GM21717 (cell line): Measurements from ENCODE around the gene CLEC17A.
"Not testable (repeated sequence)": the region's sequence is repeated elsewhere in the genome, so short reads cannot be mapped to it uniquely, and the experiment has no call there.

Experiments used
- ATAC-seq: cut with Tn5 transposase; IDR thresholded peaks from one replicate; pipeline ENCODE4 v1.9.1; 2021; ENCODE audit warnings: mild to moderate bottlenecking, moderate library complexity; ENCODE audit not compliant: unreplicated experiment

The CLEC17A gene

GRCh38 chr19:14582894-14583340, at the start of gene CLEC17A:
Gene CLEC17A (plus strand): TSS chr19:14583084. CDS start chr19:14583161, 77 bp downstream.
- ATAC-seq: no peak

- no peak for ATAC-seq
These were observed 49.4 kb upstream of the CLEC17A start for GRCh38 chr19:14533450-14533849.

- ATAC-seq: no peak
These were observed 45.8 kb upstream of the CLEC17A start for GRCh38 chr19:14536926-14537692.

- no peak for ATAC-seq
These were observed 42.0 kb upstream of the CLEC17A start for GRCh38 chr19:14540741-14541525.

- not testable (repeated sequence) for ATAC-seq
These were observed 40.9 kb upstream of the CLEC17A start for GRCh38 chr19:14541979-14542378.

- ATAC-seq: no peak
These were observed 40.1 kb upstream of the CLEC17A start for GRCh38 chr19:14542711-14543328.

- no peak for ATAC-seq
These were observed 38.8 kb upstream of the CLEC17A start for GRCh38 chr19:14544047-14544446.

- ATAC-seq: no peak
These were observed 37.7 kb upstream of the CLEC17A start for GRCh38 chr19:14544977-14545715.

GRCh38 chr19:14545716-14546082, 37.2 kb upstream of the CLEC17A start:
- ATAC-seq: no peak

GRCh38 chr19:14550201-14550754, 32.6 kb upstream of the CLEC17A start:
- no peak for ATAC-seq

- ATAC-seq: not testable (repeated sequence)
These were observed 31.5 kb upstream of the CLEC17A start for GRCh38 chr19:14551134-14552005.

GRCh38 chr19:14552006-14552360, 30.9 kb upstream of the CLEC17A start:
- ATAC-seq: not testable (repeated sequence)

GRCh38 chr19:14553042-14553938, 29.6 kb upstream of the CLEC17A start:
- ATAC-seq: no peak

GRCh38 chr19:14553939-14554243, 29.0 kb upstream of the CLEC17A start:
- no peak for ATAC-seq

- ATAC-seq: no peak
These were observed 28.5 kb upstream of the CLEC17A start for GRCh38 chr19:14554382-14554812.

- ATAC-seq: no peak
These were observed 26.8 kb upstream of the CLEC17A start for GRCh38 chr19:14555918-14556661.

- ATAC-seq: no peak
These were observed 26.2 kb upstream of the CLEC17A start for GRCh38 chr19:14556662-14557188.
